CD4-positive, alpha-beta T cell treated with Interleukin-12 subunit alpha and Interleukin-12 subunit beta, for 1 hour (primary cell): Measurements from ENCODE around the gene KLRK1.
"Not testable (repeated sequence)": the region's sequence is repeated elsewhere in the genome, so short reads cannot be mapped to it uniquely, and the experiment has no call there.

Experiments used
- DNase-seq: peaks from one replicate; pipeline ENCODE4 v3.0.0-alpha.2; 2020

The KLRK1 gene

GRCh38 chr12:10361622-10362021, 28.2 kb downstream of the KLRK1 start:
- DNase-seq, result no peak

DNA sequence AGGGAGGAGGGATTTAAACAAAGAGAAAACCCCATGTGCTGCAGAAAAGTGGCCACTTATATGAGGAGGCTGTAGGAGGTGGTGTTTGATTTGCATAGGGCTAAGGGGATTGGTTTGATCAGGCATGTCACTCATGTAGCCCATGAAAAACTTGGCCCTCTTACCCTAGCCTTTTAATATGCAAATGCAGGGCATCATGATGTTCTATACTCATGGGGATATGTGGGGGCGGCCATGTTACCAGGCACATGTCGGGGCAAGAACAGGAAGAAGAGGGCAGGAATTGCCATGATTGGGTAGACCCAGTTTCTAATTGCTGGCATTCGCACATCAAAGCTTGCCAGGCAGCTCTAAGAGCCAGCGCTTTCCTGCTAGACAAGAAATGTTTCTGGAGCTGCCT, 28.8 kb downstream of the KLRK1 start:
- DNase-seq, result no peak

- DNase-seq, result no peak
Observed at GRCh38 chr12:10358969-10359368, 30.9 kb downstream of the KLRK1 start.

DNA sequence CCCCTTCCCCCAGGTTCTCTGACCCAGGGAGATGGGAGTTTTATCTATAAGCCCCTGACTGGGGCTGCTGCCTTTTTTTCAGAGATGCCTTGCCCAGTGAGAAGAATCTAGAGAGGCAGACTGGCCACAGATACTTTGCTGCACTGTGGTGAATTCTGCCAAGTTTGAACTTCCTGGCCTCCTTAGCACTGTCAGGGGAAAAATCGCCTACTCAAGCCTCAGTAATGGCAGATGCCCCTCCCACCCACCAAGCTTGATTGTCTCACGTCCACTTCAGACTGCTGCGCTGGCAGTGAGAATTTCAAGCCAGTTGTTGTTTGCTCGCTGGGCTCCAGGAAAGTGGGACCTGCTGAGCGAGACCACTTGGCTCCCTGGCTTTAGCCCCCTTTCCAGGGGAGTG, 31.7 kb downstream of the KLRK1 start:
- no peak for DNase-seq

DNA sequence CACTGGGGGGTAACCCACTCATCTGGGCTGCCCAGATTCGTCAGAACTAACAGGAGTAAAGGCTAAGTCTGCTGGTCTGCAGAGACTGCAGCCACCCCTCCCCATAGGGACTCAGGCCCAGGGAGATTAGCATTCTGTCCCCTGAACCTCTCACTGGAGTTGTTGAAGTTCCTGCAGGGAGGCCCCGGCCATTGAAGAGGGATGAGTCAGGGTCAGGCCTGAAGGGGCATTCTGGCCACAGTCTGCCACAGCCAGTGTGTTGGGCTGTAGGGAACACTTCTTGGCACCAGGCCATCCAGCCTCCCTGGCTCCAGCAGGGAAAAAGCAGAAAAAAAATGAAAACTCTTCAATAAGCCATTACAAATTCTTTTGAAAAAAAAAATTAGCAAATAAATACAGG, 35.3 kb downstream of the KLRK1 start:
- DNase-seq, result no peak

DNA sequence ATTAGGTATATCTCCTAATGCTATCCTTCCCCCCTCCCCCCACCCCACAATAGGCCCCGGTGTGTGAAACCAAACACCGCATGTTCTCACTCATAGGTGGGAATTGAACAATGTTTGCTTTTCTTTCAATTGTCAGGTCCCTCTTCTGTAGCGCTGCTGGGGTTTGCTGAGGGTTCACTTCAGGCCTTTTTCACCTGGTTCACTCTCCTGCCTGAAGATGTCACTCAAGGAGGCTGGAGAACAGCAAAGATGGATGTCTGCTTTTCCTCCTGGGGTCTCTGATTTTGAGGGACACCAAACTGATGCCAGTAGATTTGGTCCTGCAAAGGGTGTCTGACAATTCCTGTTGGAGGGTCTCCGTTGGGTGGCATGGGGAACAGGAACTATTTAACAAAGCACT, 35.8 kb downstream of the KLRK1 start:
- DNase-seq, result no peak

- DNase-seq, result not testable (repeated sequence)
Observed at GRCh38 chr12:10351457-10351856, 38.4 kb downstream of the KLRK1 start.

DNA sequence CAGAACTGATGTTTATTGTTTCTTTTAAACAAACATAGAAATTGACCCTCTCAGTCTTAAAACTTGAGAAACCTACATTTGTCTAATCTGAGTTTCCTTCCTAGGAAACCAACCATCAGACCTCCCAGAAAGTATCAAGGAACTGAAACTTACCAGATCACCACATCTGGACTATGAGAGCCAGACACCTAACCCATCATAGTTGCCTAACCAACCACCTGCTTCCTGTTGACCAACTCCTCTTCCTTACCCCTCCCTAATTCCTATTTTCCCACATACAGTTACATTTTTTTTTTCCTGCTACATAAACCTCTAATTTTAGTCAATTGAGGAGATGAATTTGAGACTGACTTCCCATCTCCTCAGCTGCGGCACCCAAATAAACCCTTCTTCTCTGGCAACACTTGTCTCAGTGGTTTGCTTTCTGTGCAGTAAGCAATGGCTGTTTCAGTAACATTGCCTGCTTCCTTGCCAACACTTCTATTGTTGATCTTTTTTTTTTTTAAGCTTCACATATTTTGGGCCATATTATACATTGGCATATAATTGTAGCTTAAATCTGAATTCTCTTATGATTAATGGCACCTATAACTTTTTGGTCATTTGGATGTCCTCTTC, 47.8 kb downstream of the KLRK1 start:
- no peak for DNase-seq

DNA sequence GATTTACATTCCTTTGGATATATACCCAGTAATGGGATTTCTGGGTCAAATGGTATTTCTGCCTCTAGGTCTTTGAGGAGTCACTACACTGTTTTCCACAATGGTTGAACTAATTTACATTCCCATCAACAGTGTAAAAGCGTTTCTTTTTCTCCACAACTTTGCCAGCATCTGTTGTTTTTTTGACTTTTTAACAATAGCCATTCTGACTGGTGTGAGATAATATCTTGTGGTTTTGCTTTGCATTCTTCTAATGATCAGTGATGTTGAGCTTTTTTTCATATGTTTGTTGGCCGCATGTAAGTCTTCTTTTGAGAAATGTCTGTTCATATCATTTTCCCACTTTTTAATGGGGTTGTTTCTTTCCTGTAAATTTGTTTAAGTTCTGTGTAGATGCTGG, 48.9 kb downstream of the KLRK1 start:
- DNase-seq, result not testable (repeated sequence)

GRCh38 chr12:10339053-10339840, 50.6 kb downstream of the KLRK1 start:
- DNase-seq, result no peak

DNA sequence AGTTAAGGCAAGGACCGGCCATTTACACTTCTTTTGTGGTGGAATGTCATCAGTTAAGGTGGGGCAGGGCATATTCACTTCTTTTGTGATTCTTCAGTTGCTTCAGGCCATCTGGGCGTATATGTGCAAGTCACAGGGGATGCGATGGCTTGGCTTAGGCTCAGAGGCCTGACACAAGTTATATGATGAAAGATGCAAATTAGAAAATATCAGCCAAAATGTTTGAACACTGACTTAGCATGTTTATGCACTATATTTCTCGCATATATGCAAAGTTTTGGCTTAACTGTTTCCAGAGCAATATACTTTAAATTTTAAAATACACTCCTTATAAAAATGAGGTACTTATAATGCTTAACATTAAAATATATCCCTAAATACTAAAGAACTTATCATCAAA, 51.4 kb downstream of the KLRK1 start:
- not testable (repeated sequence) for DNase-seq

DNA sequence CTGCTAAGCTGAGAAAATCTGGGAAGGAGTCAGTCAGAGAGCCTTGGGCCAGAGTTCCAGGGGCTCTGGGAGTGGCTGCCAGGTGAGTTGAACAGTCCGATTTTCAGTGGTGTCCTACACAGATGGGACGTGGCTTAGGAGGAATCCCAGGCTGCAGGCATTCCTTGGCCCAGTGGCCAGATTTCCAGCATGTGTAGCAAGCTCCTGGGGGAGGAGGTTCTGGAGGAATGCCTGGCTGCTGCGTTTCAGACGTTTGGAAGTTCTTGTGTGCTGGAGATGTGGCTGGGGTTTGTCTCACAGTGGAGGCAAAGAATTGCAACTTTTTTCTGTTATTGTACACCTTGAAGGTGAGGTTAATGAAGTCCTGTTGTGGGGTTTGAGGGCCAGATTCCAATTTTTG, 53.6 kb downstream of the KLRK1 start:
- not testable (repeated sequence) for DNase-seq

DNA sequence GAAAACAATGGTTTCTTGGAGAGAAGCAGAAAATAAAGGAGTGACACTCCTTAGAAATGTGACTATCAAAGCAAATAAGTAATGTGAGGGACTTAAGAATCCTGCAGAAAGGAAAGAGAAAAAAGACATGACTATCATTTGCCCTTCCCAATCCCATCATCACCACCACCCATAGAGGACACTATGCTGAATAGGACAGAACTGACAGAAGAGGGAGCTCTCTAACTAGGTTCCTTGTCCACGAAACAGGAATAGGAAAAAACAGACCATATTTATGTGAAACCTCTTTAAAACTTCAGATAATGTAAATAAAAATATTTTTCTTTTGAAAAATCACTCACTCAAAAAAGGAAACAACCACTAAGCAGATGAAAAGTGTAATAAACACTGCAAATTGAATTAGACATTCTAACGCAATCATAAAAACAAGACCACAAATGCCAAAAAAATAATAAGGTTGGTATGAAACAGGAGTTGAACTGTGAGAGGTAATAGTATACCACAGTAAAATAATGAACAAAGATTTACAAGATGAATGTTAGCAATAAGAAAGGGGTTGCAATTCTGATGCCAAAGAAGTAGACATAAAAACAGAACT, 58.1 kb downstream of the KLRK1 start:
- DNase-seq, result peak; percentile 55

DNA sequence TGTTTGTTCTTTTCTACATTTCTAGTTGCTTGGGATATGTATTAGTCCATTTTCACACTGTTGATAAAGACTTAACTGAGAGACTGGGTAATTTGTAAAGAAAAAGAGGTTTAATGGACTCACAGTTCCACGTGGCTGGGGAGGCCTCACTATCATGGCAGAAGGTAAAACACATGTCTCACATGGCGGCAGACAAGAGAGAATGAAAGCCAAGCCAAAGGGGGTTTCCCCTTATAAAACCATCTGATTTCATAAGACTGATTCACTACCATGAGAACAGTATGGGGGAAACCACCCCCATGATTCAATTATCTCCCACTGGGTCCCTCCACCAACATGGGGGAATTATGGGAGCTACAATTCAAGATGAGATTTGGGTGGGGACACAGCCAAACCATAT, 61.1 kb downstream of the KLRK1 start:
- not testable (repeated sequence) for DNase-seq
